CD4-positive, alpha-beta T cell (primary cell): Measurements from ENCODE around the gene CATSPER1. TPM values are rescaled to one million over a fixed set of nuclear protein-coding genes. Genes with fewer than 3 reads are reported as not detected.

Experiments used
- ATAC-seq: fragments of 200-7000 bp; cut with Tn5 transposase; one replicate; pipeline ENCODE4 v1.10.0; 2022; ENCODE audit warnings: mild to moderate bottlenecking; ENCODE audit not compliant: poor library complexity
- CTCF ChIA-PET: fragments of 350-600 bp; sonication (Branson Sonifier 250); formaldehyde crosslinking; loops from one replicate; lab custom pipeline; 2021; ENCODE audit warnings: antibody characterized with exemption, inconsistent platforms; lab: Charles Lee
- POLR2A ChIA-PET: fragments of 350-600 bp; sonication (Branson Sonifier 250); formaldehyde crosslinking; loops from one replicate; lab custom pipeline; 2021; ENCODE audit warnings: antibody characterized with exemption, inconsistent platforms; lab: Charles Lee
- DNase-seq, 14 experiments: peaks; one replicate each; pipeline ENCODE4 v3.0.0-alpha.2; 2013 to 2020; ENCODE audit warnings: mixed read lengths in 2 of 14
- H3K27ac ChIP-seq, 2 donors: one replicate each; pipeline versions ENCODE4 v1.5.1 to v1.7.0; 2013; ENCODE audit warnings: low read length in 2 of 2, low read depth in 1 of 2, mild to moderate bottlenecking in 1 of 2
- H3K27me3 ChIP-seq, 2 experiments: 1 replicate in 1 of 2; 2 replicates in 1 of 2; pipeline versions ENCODE4 v1.6.1 to v1.7.0; 2013; ENCODE audit warnings: low read length in 2 of 2, control low read depth in 1 of 2, mild to moderate bottlenecking in 1 of 2, moderate library complexity in 1 of 2; ENCODE audit not compliant: insufficient read depth in 2 of 2, control insufficient read depth in 1 of 2
- H3K36me3 ChIP-seq: one replicate; pipeline ENCODE4 v1.6.1; 2013; ENCODE audit warnings: low read length, control low read depth; ENCODE audit not compliant: insufficient read depth
- H3K4me1 ChIP-seq: one replicate; pipeline ENCODE4 v1.6.1; 2013; ENCODE audit warnings: low read length, control low read depth; ENCODE audit not compliant: insufficient read depth
- H3K4me3 ChIP-seq: one replicate; pipeline ENCODE4 v1.5.1; 2013; ENCODE audit warnings: mild to moderate bottlenecking, low read length, moderate library complexity
- H3K9me3 ChIP-seq, 2 experiments: 1 replicate in 1 of 2; 2 replicates in 1 of 2; pipeline versions ENCODE4 v1.6.1 to v1.7.0; 2013; ENCODE audit warnings: low read length in 2 of 2, mild to moderate bottlenecking in 2 of 2, control low read depth in 1 of 2, moderate library complexity in 1 of 2; ENCODE audit not compliant: control insufficient read depth in 1 of 2, insufficient read depth in 1 of 2
- H3K27ac Mint-ChIP-seq: one replicate; pipeline ENCODE4 v1.8.0; 2020; ENCODE audit warnings: mixed read lengths
- H3K27me3 Mint-ChIP-seq: one replicate; pipeline ENCODE4 v1.8.0; 2021; ENCODE audit warnings: mixed read lengths
- H3K36me3 Mint-ChIP-seq: one replicate; pipeline ENCODE4 v1.8.0; 2021; ENCODE audit warnings: low read depth, mixed read lengths
- H3K4me1 Mint-ChIP-seq: one replicate; pipeline ENCODE4 v1.8.0; 2021; ENCODE audit warnings: low read depth, mixed read lengths
- H3K4me3 Mint-ChIP-seq: one replicate; pipeline ENCODE4 v1.8.0; 2020; ENCODE audit warnings: mild to moderate bottlenecking, mixed read lengths
- H3K9me3 Mint-ChIP-seq: one replicate; pipeline ENCODE4 v1.8.0; 2020; ENCODE audit warnings: mixed read lengths
- CTCF ChIP-seq: fragments of 200-600 bp; IDR thresholded peaks from one replicate; pipeline ENCODE4 v1.8.0; 2022; ENCODE audit warnings: antibody characterized with exemption, mild to moderate bottlenecking
- intact Hi-C, 2 experiments: fragments of 100-400 bp; cut with DNase I in 1 of 2; cut with micrococcal nuclease in 1 of 2; formaldehyde crosslinking; loops; one replicate each; pipeline versions ENCODE4 v1.15.1 to v1.9.0; 2023 to 2025; cut with DNase I, micrococcal nuclease
- total RNA-seq, 174 experiments: library from RNA in 2 of 174; stranded (reverse) in 2 of 174; gene quantifications; one replicate each; pipeline ENCODE4 v1.2.3 and lab custom pipeline; 2021 to 2026

Gene CATSPER1
- total RNA-seq, 2 experiments from 2014 or later = not detected

DNA sequence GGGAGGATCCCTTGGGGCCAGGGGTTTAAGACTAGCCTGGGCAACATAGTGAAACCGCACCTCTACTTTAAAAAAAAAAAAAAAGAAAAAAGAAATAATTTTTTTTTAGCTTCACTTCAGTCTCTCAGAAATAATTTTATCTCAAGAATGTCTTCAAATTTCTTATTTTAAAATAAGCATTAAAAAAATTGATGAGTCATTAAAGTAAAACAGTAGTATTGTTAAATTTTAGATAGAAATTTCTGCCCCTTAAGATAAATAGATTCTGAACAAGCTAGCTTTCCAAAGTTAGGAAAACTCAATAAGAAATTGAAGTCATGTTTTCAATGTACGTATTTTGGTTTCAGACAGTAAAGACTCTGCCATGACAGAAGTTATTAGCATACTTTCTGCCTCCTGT lies 36.1 kb upstream of the CATSPER1 start:
- TF ChIP-seq CTCF = no peak
- Mint-ChIP-seq H3K9me3 (no peaks in the 10 kb centered on the region), H3K27me3 (no peaks in the 10 kb centered on the region), H3K4me1 (peaks cover 29% of the 10 kb centered on the region), H3K27ac (no peak overlapping the region), H3K4me3 (no peak overlapping the region), H3K36me3 (peaks cover 98% of the 10 kb centered on the region)
- Histone ChIP-seq H3K4me1 (peaks cover 5% of the 10 kb centered on the region), H3K27me3 (no peaks in the 10 kb centered on the region), H3K4me3 (no peak overlapping the region), H3K27ac (no peak overlapping the region), H3K9me3 (peaks cover 0 to 3% of the 10 kb centered on the region in 2 experiments), H3K36me3 (peaks cover 97% of the 10 kb centered on the region)
- no peak for DNase-seq
- CTCF ChIA-PET = no interaction called here
- intact Hi-C loops = no loop called here
- POLR2A ChIA-PET = interaction anchor here (0.6 to 2.0 kb wide), 2 partner anchors 10 to 58 kb away, joined by 3 to 6 read pairs; partner anchors contain the start of gene SF3B2
- ATAC-seq = no peak

DNA sequence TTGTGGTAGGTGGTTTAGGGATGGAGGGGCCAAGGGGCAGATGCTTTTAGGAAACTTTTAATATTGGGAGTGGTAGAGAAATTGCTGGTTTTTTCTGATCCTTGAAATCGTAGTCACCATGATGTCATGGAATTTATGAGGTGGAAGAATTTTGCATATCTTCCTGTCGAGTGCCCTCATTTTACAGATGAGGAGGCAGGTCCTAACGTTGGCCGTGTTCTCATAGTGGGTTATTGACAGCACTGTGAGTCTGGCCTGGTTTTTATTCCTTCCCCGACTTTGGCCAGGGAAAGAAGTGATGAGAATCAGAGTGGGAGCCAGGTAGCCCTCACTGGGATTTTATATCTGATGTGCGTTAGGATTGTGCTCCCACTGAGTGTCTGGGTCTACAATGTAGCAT lies 35.0 kb upstream of the CATSPER1 start:
- no peaks in the 10 kb centered on the region for H3K27me3 ChIP-seq

GRCh38 chr11:66059966-66060680 lies 33.8 kb upstream of the CATSPER1 start:
- TF ChIP-seq CTCF = no peak
- CTCF ChIA-PET = interaction anchor here (1.1 to 1.9 kb wide), 2 partner anchors 8 to 15 kb away, joined by 3 to 4 read pairs; no protein-coding TSS in a partner anchor

More for the DNA sequence above, 35.0 kb upstream of the CATSPER1 start:
- H3K9me3 ChIP-seq = peaks cover 0 to 3% of the 10 kb centered on the region in 2 experiments
- no peak for ATAC-seq
- no peak overlapping the region for H3K4me3 ChIP-seq
- intact Hi-C loops = no loop called here
- POLR2A ChIA-PET = interaction anchor here (2.0 kb wide), 1 partner anchor 9 kb away, joined by 6 read pairs; the partner anchor contains the start of gene SF3B2
- Mint-ChIP-seq H3K27me3 (no peaks in the 10 kb centered on the region), H3K9me3 (no peaks in the 10 kb centered on the region), H3K4me1 (peaks cover 19% of the 10 kb centered on the region), H3K36me3 (peaks cover 97% of the 10 kb centered on the region), H3K27ac (peak overlapping the region; percentile 41), H3K4me3 (no peak overlapping the region)
- no peak overlapping the region for H3K27ac ChIP-seq
- DNase-seq = no peak
- peaks cover 5% of the 10 kb centered on the region for H3K4me1 ChIP-seq
- CTCF ChIA-PET = no interaction called here
- peaks cover 97% of the 10 kb centered on the region for H3K36me3 ChIP-seq
- no peak for TF ChIP-seq CTCF

More at GRCh38 chr11:66059966-66060680, 33.8 kb upstream of the CATSPER1 start:
- Histone ChIP-seq H3K27ac (no peak overlapping the region), H3K36me3 (peaks cover 98% of the 10 kb centered on the region), H3K4me1 (peaks cover 5% of the 10 kb centered on the region), H3K9me3 (peaks cover 0 to 3% of the 10 kb centered on the region in 2 experiments), H3K4me3 (no peak overlapping the region), H3K27me3 (no peaks in the 10 kb centered on the region)
- no peaks in the 10 kb centered on the region for H3K27me3 Mint-ChIP-seq
- H3K36me3 Mint-ChIP-seq = peaks cover 97% of the 10 kb centered on the region
- DNase-seq = no peak
- intact Hi-C loops = no loop called here
- no peaks in the 10 kb centered on the region for H3K9me3 Mint-ChIP-seq
- no peak overlapping the region for H3K4me3 Mint-ChIP-seq
- POLR2A ChIA-PET = interaction anchor here (1.4 kb wide), 1 partner anchor 8 kb away, joined by 3 read pairs; no protein-coding TSS in a partner anchor
- H3K4me1 Mint-ChIP-seq = peaks cover 16% of the 10 kb centered on the region
- ATAC-seq = no peak
- no peak overlapping the region for H3K27ac Mint-ChIP-seq
